CD14-positive monocyte (primary cell): Measurements from ENCODE around the gene DNLZ. TPM values are rescaled to one million over a fixed set of nuclear protein-coding genes. Genes with fewer than 3 reads are reported as not detected.

Experiments
- DNase-seq, 3 donors: peaks; one replicate each; pipeline ENCODE4 v3.0.0-alpha.2; 2011 to 2022
- H2AFZ ChIP-seq: 2 replicates; pipeline ENCODE4 v1.6.0; 2012; ENCODE audit warnings: mild to moderate bottlenecking, low read depth, low read length, inconsistent platforms; ENCODE audit not compliant: insufficient read depth, poor library complexity, severe bottlenecking
- H3K27ac ChIP-seq, 2 donors: 1 replicate in 1 of 2; 2 replicates in 1 of 2; pipeline ENCODE4 v1.5.1; 2012 to 2013; ENCODE audit warnings: low read length in 2 of 2, control low read depth in 1 of 2, inconsistent platforms in 1 of 2, low read depth in 1 of 2, mild to moderate bottlenecking in 1 of 2
- H3K27me3 ChIP-seq, 2 donors: one replicate each; pipeline versions ENCODE4 v1.6.0 to v1.6.1; 2011 to 2013; ENCODE audit warnings: low read length in 2 of 2; ENCODE audit not compliant: control insufficient read depth in 2 of 2, insufficient read depth in 2 of 2
- H3K36me3 ChIP-seq, 2 donors: replicated peaks in 1 of 2; 1 replicate in 1 of 2; 2 replicates in 1 of 2; pipeline versions ENCODE4 v1.5.1 to v1.6.1; 2012 to 2013; ENCODE audit warnings: low read length in 2 of 2, control low read depth in 1 of 2, inconsistent platforms in 1 of 2, mild to moderate bottlenecking in 1 of 2; ENCODE audit not compliant: insufficient read depth in 2 of 2, control insufficient read depth in 1 of 2
- H3K4me1 ChIP-seq, 2 donors: 1 replicate in 1 of 2; 2 replicates in 1 of 2; pipeline versions ENCODE4 v1.5.1 to v1.6.1; 2012 to 2013; ENCODE audit warnings: low read length in 2 of 2, control low read depth in 1 of 2, inconsistent platforms in 1 of 2, mild to moderate bottlenecking in 1 of 2, moderate library complexity in 1 of 2; ENCODE audit not compliant: insufficient read depth in 2 of 2, control insufficient read depth in 1 of 2
- H3K4me2 ChIP-seq: replicated peaks from 2 replicates; pipeline ENCODE3; 2012; ENCODE audit warnings: low read length, moderate library complexity, mild to moderate bottlenecking; ENCODE audit not compliant: poor library complexity, severe bottlenecking; ENCODE audit errors: extremely low read depth
- H3K4me3 ChIP-seq, 3 experiments: fragments of 200-600 bp in 1 of 3; sonication (generic) in 1 of 3; replicated peaks in 1 of 3; 1 replicate in 2 of 3; 2 replicates in 1 of 3; pipeline ENCODE4 v1.5.1; 2011 to 2013; ENCODE audit warnings: low read length in 3 of 3, mild to moderate bottlenecking in 3 of 3, control low read depth in 2 of 3, low read depth in 2 of 3, inconsistent platforms in 1 of 3, moderate library complexity in 1 of 3
- H3K79me2 ChIP-seq: 2 replicates; pipeline ENCODE4 v1.6.0; 2012; ENCODE audit warnings: mild to moderate bottlenecking, control low read depth, inconsistent platforms, low read length, moderate library complexity; ENCODE audit not compliant: insufficient read depth
- H3K9ac ChIP-seq: 2 replicates; pipeline ENCODE4 v1.6.0; 2017; ENCODE audit warnings: low read length, mild to moderate bottlenecking; ENCODE audit not compliant: insufficient read depth, poor library complexity, severe bottlenecking
- H3K9me3 ChIP-seq, 2 donors: replicated peaks in 1 of 2; 1 replicate in 1 of 2; 2 replicates in 1 of 2; pipeline versions ENCODE4 v1.5.1 to v1.6.1; 2012 to 2013; ENCODE audit warnings: low read length in 2 of 2, control low read depth in 1 of 2; ENCODE audit not compliant: control insufficient read depth in 1 of 2, insufficient read depth in 1 of 2
- H4K20me1 ChIP-seq: 2 replicates; pipeline ENCODE4 v1.6.0; 2012; ENCODE audit warnings: mild to moderate bottlenecking, low read length, control low read depth, moderate library complexity; ENCODE audit not compliant: insufficient read depth
- H3K27ac Mint-ChIP-seq, 7 donors: one replicate each; pipeline ENCODE4 v1.8.0; 2020; ENCODE audit warnings: mild to moderate bottlenecking in 7 of 7, mixed read lengths in 7 of 7, moderate library complexity in 6 of 7, inconsistent platforms in 2 of 7
- H3K27me3 Mint-ChIP-seq, 3 donors: one replicate each; pipeline ENCODE4 v1.8.0; 2021 to 2022; ENCODE audit warnings: low read depth in 3 of 3, mild to moderate bottlenecking in 3 of 3, mixed read lengths in 3 of 3, moderate library complexity in 3 of 3, inconsistent platforms in 1 of 3
- H3K36me3 Mint-ChIP-seq, 2 donors: one replicate each; pipeline ENCODE4 v1.8.0; 2020; ENCODE audit warnings: mixed read lengths in 2 of 2, inconsistent platforms in 1 of 2, mild to moderate bottlenecking in 1 of 2
- H3K4me1 Mint-ChIP-seq: one replicate; pipeline ENCODE4 v1.8.0; 2020; ENCODE audit warnings: mild to moderate bottlenecking, mixed read lengths
- H3K4me3 Mint-ChIP-seq, 2 donors: one replicate each; pipeline ENCODE4 v1.8.0; 2020; ENCODE audit warnings: mild to moderate bottlenecking in 2 of 2, mixed read lengths in 2 of 2, moderate library complexity in 1 of 2
- H3K9me3 Mint-ChIP-seq, 7 donors: one replicate each; pipeline ENCODE4 v1.8.0; 2020 to 2022; ENCODE audit warnings: mixed read lengths in 7 of 7, mild to moderate bottlenecking in 6 of 7, moderate library complexity in 6 of 7, inconsistent platforms in 2 of 7
- CTCF ChIP-seq: fragments of 200-600 bp; IDR thresholded peaks from one replicate; pipeline ENCODE4 v1.8.0; 2022; ENCODE audit warnings: antibody characterized with exemption, mild to moderate bottlenecking
- WGBS: methylation state at CpG from one replicate; pipeline ENCODE4 v1.1.5; 2013; ENCODE audit warnings: missing lambda C conversion rate; ENCODE audit not compliant: insufficient coverage; 5-methylcytosine and 5-hydroxymethylcytosine counted together
- intact Hi-C, 2 donors: fragments of 100-400 bp; cut with micrococcal nuclease; formaldehyde crosslinking; loops; one replicate each; pipeline versions ENCODE4 v1.15.0 to v1.15.1; 2023
- polyA plus RNA-seq, 3 donors: library from polyadenylated mRNA; depleted of rRNA in 1 of 3; unstranded in 2 of 3; stranded (reverse) in 1 of 3; fragments of 300-500 nt in 2 of 3; fragments of >200 nt in 1 of 3; fragmentation: Illumina TruSeq in 2 of 3; gene quantifications; 1 replicate in 2 of 3; 2 replicates in 1 of 3; pipeline ENCODE4 v1.2.3, GENCODE V29; 2012 to 2021

Gene DNLZ
- polyA plus RNA-seq, 3 donors = 5.1 to 20.5 (median 10.5) TPM

- H3K27ac Mint-ChIP-seq = peak overlapping the region in 2 of 7 donors; percentile 48 to 71
- 75% methylated on average over 28 of the region's 31 CpGs for WGBS
Measured at GRCh38 chr9:136364942-136365774, 1.6 kb upstream of the DNLZ start.

More at GRCh38 chr9:136364942-136365774, 1.6 kb upstream of the DNLZ start:
- peaks cover 0 to 2% (median 0%) of the 10 kb centered on the region in 7 donors for H3K9me3 Mint-ChIP-seq
- DNase-seq = no peak
- H3K27me3 ChIP-seq = no peaks in the 10 kb centered on the region
- H3K36me3 ChIP-seq = peaks cover 33 to 39% of the 10 kb centered on the region in 2 donors
- H3K79me2 ChIP-seq = no peaks in the 10 kb centered on the region
- no peaks in the 10 kb centered on the region for H3K9me3 ChIP-seq
- H3K4me1 ChIP-seq = peaks cover 35 to 42% of the 10 kb centered on the region in 2 donors
- H3K4me1 Mint-ChIP-seq = peaks cover 24% of the 10 kb centered on the region
- peak overlapping the region; percentile 10 for H3K9ac ChIP-seq
- H3K4me2 ChIP-seq = peak overlapping the region; percentile 66
- peak overlapping the region; percentile 35 for H2AFZ ChIP-seq
- no peak overlapping the region for H3K4me3 Mint-ChIP-seq
- H3K27me3 Mint-ChIP-seq = peaks cover 1 to 2% (median 2%) of the 10 kb centered on the region in 3 donors
- peak overlapping the region; percentile 49 to 52 for H3K27ac ChIP-seq
- peaks cover 22 to 33% of the 10 kb centered on the region in 2 donors for H3K36me3 Mint-ChIP-seq
- intact Hi-C loops = loop anchor here (5.0 to 10.0 kb wide), 4 partner anchors 37 to 120 kb away; partner anchors contain the start of genes ENTR1 (in 1 of the 2), PMPCA (in 1 of the 2), QSOX2 (in 1 of the 2) and SEC16A (in 1 of the 2)
- TF ChIP-seq CTCF = no peak
- H3K4me3 ChIP-seq = peak overlapping the region in 1 of 3 experiments; percentile 44
- peaks cover 29% of the 10 kb centered on the region for H4K20me1 ChIP-seq
